ENCODE data around the gene PATE4. TPM values are rescaled to one million over a fixed set of nuclear protein-coding genes. Genes with fewer than 3 reads are reported as not detected.

Gene PATE4
- total and polyA plus RNA-seq, 12 donors = not detected

- no peak for TF ChIP-seq POLR2A (IDR thresholded peaks at IDR 0.05)
- TF ChIP-seq CTCF (IDR thresholded peaks at IDR 0.05) = no peak
- H3K4me1 ChIP-seq (replicated peaks in 1 of 2) = no peaks in the 10 kb centered on the region
- no peaks in the 10 kb centered on the region for H3K27me3 ChIP-seq
- H3K27ac ChIP-seq = no peak overlapping the region
- 42 to 45% (median 43%) methylated on average over 4 of the region's 4 CpGs for WGBS, 4 donors
- no peaks in the 10 kb centered on the region for H3K36me3 ChIP-seq (replicated peaks in 1 of 2)
- no peak overlapping the region for H3K4me3 ChIP-seq
- DNase-seq = no peak
- H3K9me3 ChIP-seq (replicated peaks in 1 of 3) = peaks cover 0 to 13% (median 11%) of the 10 kb centered on the region in 3 donors
- intact Hi-C loops (cut with DNase I) = no loop called here
Measured at GRCh38 chr11:125797641-125798040, 35.5 kb upstream of the PATE4 start.

DNA sequence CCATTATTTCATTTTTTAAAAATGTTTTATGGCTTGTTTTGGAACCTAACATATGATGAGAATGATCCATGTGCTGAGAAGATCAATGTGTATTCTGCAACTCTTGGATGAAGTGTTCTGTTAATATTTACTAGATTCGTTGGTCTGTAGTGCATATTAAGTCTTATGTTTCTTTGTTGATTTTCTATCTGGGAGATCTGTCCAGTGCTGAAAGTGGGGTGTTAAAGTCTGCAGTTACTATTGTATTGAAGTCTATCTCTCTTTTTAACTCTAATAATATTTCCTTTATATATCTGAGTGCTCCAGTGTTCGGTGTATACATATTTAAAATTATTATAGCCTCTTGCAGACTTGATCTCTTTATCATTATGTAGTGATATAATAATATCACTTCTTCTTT is 33.3 kb upstream of the PATE4 start:
- no peak overlapping the region for H3K27ac ChIP-seq
- H3K9me3 ChIP-seq (replicated peaks in 1 of 3) = peaks cover 0 to 17% (median 11%) of the 10 kb centered on the region in 3 donors
- no peaks in the 10 kb centered on the region for H3K36me3 ChIP-seq (replicated peaks in 1 of 2)
- no peaks in the 10 kb centered on the region for H3K4me1 ChIP-seq (replicated peaks in 1 of 2)
- 39 to 77% (median 63%) methylated on average over 2 of the region's 2 CpGs for WGBS, 4 donors
- TF ChIP-seq POLR2A (IDR thresholded peaks at IDR 0.05) = no peak
- intact Hi-C loops (cut with DNase I) = no loop called here
- no peak for DNase-seq
- H3K4me3 ChIP-seq = no peak overlapping the region
- H3K27me3 ChIP-seq = no peaks in the 10 kb centered on the region

- Histone ChIP-seq H3K9me3 (replicated peaks in 1 of 3) (peaks cover 0 to 17% (median 11%) of the 10 kb centered on the region in 3 donors), H3K4me3 (no peak overlapping the region), H3K27ac (no peak overlapping the region), H3K4me1 (replicated peaks in 1 of 2) (no peaks in the 10 kb centered on the region), H3K27me3 (no peaks in the 10 kb centered on the region), H3K36me3 (replicated peaks in 1 of 2) (no peaks in the 10 kb centered on the region)
- WGBS, 4 donors = 0 to 93% (median 66%) methylated on average over 1 of the region's 1 CpG
- no peak for DNase-seq
- TF ChIP-seq POLR2A (IDR thresholded peaks at IDR 0.05) (no peak), CTCF (IDR thresholded peaks at IDR 0.05) (no peak)
- intact Hi-C loops (cut with DNase I) = no loop called here
Measured at GRCh38 chr11:125802387-125802786, 30.7 kb upstream of the PATE4 start.

DNA sequence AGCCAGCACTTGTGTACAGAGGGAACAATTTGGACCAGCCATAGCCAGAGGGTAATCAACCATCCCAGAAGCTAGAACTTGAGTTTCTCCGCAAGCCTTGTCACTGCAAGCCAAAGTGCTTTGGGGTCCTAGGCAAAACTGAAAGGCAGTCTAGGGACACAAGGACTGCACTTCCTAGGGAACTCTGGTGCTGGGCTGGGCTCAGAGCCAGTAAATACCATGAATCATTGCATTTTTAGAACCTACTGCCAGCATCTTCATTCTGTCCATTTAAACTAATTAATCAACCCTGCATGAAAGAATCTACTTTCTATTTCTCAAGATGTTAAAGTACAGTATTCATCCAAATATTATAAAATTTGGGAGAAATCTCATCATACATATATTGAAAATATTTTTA is 25.2 kb upstream of the PATE4 start:
- TF ChIP-seq POLR2A (IDR thresholded peaks at IDR 0.05) = no peak
- no peak for TF ChIP-seq CTCF (IDR thresholded peaks at IDR 0.05)
- 94 to 100% (median 98%) methylated on average over 1 of the region's 1 CpG for WGBS, 4 donors
- Histone ChIP-seq H3K9me3 (replicated peaks in 1 of 3) (peaks cover 0 to 6% (median 1%) of the 10 kb centered on the region in 3 donors), H3K27ac (no peak overlapping the region), H3K4me3 (no peak overlapping the region), H3K27me3 (no peaks in the 10 kb centered on the region), H3K4me1 (replicated peaks in 1 of 2) (no peaks in the 10 kb centered on the region), H3K36me3 (replicated peaks in 1 of 2) (no peaks in the 10 kb centered on the region)
- DNase-seq = no peak
- intact Hi-C loops (cut with DNase I) = no loop called here

GRCh38 chr11:125835748-125836147 is 2.6 kb downstream of the PATE4 start:
- intact Hi-C loops (cut with DNase I) = no loop called here
- 71 to 76% (median 75%) methylated on average over 6 of the region's 6 CpGs for WGBS, 4 donors
- H3K4me1 ChIP-seq (replicated peaks in 1 of 2) = no peaks in the 10 kb centered on the region
- H3K9me3 ChIP-seq (replicated peaks in 1 of 3) = no peaks in the 10 kb centered on the region
- H3K4me3 ChIP-seq = no peak overlapping the region
- no peaks in the 10 kb centered on the region for H3K36me3 ChIP-seq (replicated peaks in 1 of 2)
- H3K27ac ChIP-seq = no peak overlapping the region
- H3K27me3 ChIP-seq = no peaks in the 10 kb centered on the region
- DNase-seq = no peak
- TF ChIP-seq CTCF (IDR thresholded peaks at IDR 0.05) = no peak
- TF ChIP-seq POLR2A (IDR thresholded peaks at IDR 0.05) = no peak

Data from adrenal gland (tissue), 12 donors.